Ovary (tissue), 9 donors: ENCODE results near the gene BPTF. TPM values are rescaled to one million over a fixed set of nuclear protein-coding genes. Genes with fewer than 3 reads are reported as not detected.

Experiments used
- DNase-seq, 5 donors: peaks; one replicate each; pipeline ENCODE4 v3.0.0-alpha.2; 2019 to 2020
- H3K27ac ChIP-seq, 2 donors: fragments of 200-600 bp; one replicate each; pipeline versions ENCODE4 v1.5.1 to v1.8.0; 2019 to 2022
- H3K27me3 ChIP-seq: fragments of 200-600 bp; one replicate; pipeline ENCODE4 v1.8.0; 2022
- H3K36me3 ChIP-seq: fragments of 200-600 bp; sonication (generic); one replicate; pipeline ENCODE4 v1.5.1; 2019
- H3K4me1 ChIP-seq: one replicate; pipeline ENCODE4 v1.8.1; 2013; ENCODE audit warnings: mild to moderate bottlenecking, moderate library complexity; ENCODE audit not compliant: insufficient read depth
- H3K4me3 ChIP-seq: fragments of 200-600 bp; sonication (generic); one replicate; pipeline ENCODE4 v1.5.1; 2017
- H3K9me3 ChIP-seq, 2 donors: fragments of 200-600 bp in 1 of 2; sonication (generic) in 1 of 2; one replicate each; pipeline versions ENCODE4 v1.5.1 to v1.8.1; 2013 to 2019; ENCODE audit warnings: mild to moderate bottlenecking in 1 of 2, moderate library complexity in 1 of 2
- CTCF ChIP-seq, 3 donors: fragments of 450-650 bp in 2 of 3; fragments of 200-600 bp in 1 of 3; IDR thresholded peaks; one replicate each; pipeline versions ENCODE4 v1.5.1 to v1.8.0; 2016 to 2022; ENCODE audit warnings: antibody characterized with exemption in 3 of 3, mild to moderate bottlenecking in 1 of 3
- EP300 ChIP-seq: sonication (generic); formaldehyde crosslinking; IDR thresholded peaks from one replicate; pipeline ENCODE4 v1.6.1; 2017; ENCODE audit warnings: antibody characterized with exemption
- POLR2A ChIP-seq: fragments of 450-650 bp; IDR thresholded peaks from one replicate; pipeline ENCODE4 v1.6.1; 2017; ENCODE audit warnings: antibody characterized with exemption, mild to moderate bottlenecking, moderate library complexity
- WGBS, 3 donors: extraction: QIAGEN DNeasy Blood & Tissue Kit in 1 of 3; methylation state at CpG; one replicate each; pipeline versions ENCODE4 v1.1.5 to v1.1.7; 2013 to 2017; 5-methylcytosine and 5-hydroxymethylcytosine counted together
- intact Hi-C, 4 donors: fragments of 100-400 bp; cut with DNase I; formaldehyde crosslinking; loops; one replicate each; pipeline versions ENCODE4 v1.11.0 to v1.15.1; 2022 to 2023
- polyA plus RNA-seq, 2 donors: library from polyadenylated mRNA; stranded (reverse); fragments of 200-250 nt in 1 of 2; fragments of 350-450 nt in 1 of 2; fragmentation: Illumina TruSeq in 1 of 2; extraction: RNeasy Lipid Tissue Mini Kit (QIAGEN cat#74804) in 1 of 2; gene quantifications; one replicate each; pipeline ENCODE4 v1.2.3, GENCODE V29; 2013 to 2014
- total RNA-seq, 7 donors: library from RNA; depleted of rRNA in 2 of 7; stranded (reverse); fragments of >200 nt in 2 of 7; fragmentation: NEBNext Ultra II Directional in 3 of 7; extraction: Animal tissue kit (Norgen Biotek cat#: 25700) in 3 of 7; gene quantifications; one replicate each; pipeline versions ENCODE4 v1.1.0 to v1.2.4, GENCODE V29; 2016 to 2023
- donor health status: DM: no; HTN: no; CAD: no; lungs with moderate emphysema.
- donor health status: DM: no; HTN: no; CAD: no.
- donor health status: Bipolar disorder and iron deficiency.
- donor health status: DM: yes; HTN: yes; CAD: no.
- donor health status: DM: no; HTN: no; CAD: no.
- donor health status: DM: yes; HTN: yes; CAD: no.

The BPTF gene
- total and polyA plus RNA-seq, 9 donors, result 28.5 to 120 (median 91.7) TPM

GRCh38 chr17:67785122-67785477 is 40.2 kb upstream of the BPTF start:
- TF ChIP-seq CTCF (IDR thresholded peaks at IDR 0.05) (no peak), POLR2A (no peak), EP300 (no peak)
- Histone ChIP-seq H3K27me3 (no peaks in the 10 kb centered on the region), H3K9me3 (no peaks in the 10 kb centered on the region), H3K4me1 (no peaks in the 10 kb centered on the region), H3K4me3 (no peak overlapping the region), H3K27ac (no peak overlapping the region), H3K36me3 (no peaks in the 10 kb centered on the region)
- no peak for DNase-seq
- 84 to 90% (median 86%) methylated on average over 3 of the region's 3 CpGs for WGBS, 3 donors
- intact Hi-C loops, result no loop called here

GRCh38 chr17:67785504-67785903 is 39.8 kb upstream of the BPTF start:
- H3K9me3 ChIP-seq, result no peaks in the 10 kb centered on the region
- 86 to 89% (median 88%) methylated on average over 5 of the region's 5 CpGs for WGBS, 3 donors
- intact Hi-C loops, result no loop called here
- no peak overlapping the region for H3K4me3 ChIP-seq
- no peaks in the 10 kb centered on the region for H3K4me1 ChIP-seq
- H3K27ac ChIP-seq, result no peak overlapping the region
- no peak for DNase-seq
- no peak for TF ChIP-seq CTCF (IDR thresholded peaks at IDR 0.05)
- TF ChIP-seq EP300, result no peak
- no peak for TF ChIP-seq POLR2A
- H3K36me3 ChIP-seq, result no peaks in the 10 kb centered on the region
- no peaks in the 10 kb centered on the region for H3K27me3 ChIP-seq

- Histone ChIP-seq H3K4me3 (no peak overlapping the region), H3K27me3 (no peaks in the 10 kb centered on the region), H3K4me1 (no peaks in the 10 kb centered on the region), H3K27ac (no peak overlapping the region), H3K36me3 (no peaks in the 10 kb centered on the region), H3K9me3 (no peaks in the 10 kb centered on the region)
- DNase-seq, result peak in 3 of 5 donors; percentile 27 to 52 (median 32)
- 47 to 53% (median 50%) methylated on average over 7 of the region's 7 CpGs for WGBS, 3 donors
- intact Hi-C loops, result no loop called here
- TF ChIP-seq EP300 (no peak), CTCF (IDR thresholded peaks at IDR 0.05) (no peak), POLR2A (no peak)
Observed at GRCh38 chr17:67800495-67800928, 24.8 kb upstream of the BPTF start.

GRCh38 chr17:67801626-67802175 is 23.6 kb upstream of the BPTF start:
- no peak overlapping the region for H3K27ac ChIP-seq
- intact Hi-C loops, result no loop called here
- no peak overlapping the region for H3K4me3 ChIP-seq
- 93 to 96% (median 95%) methylated on average over 11 of the region's 11 CpGs for whole genome bisulfite sequencing, 3 donors
- H3K9me3 ChIP-seq, result no peaks in the 10 kb centered on the region
- H3K36me3 ChIP-seq, result no peaks in the 10 kb centered on the region
- H3K27me3 ChIP-seq, result no peaks in the 10 kb centered on the region
- H3K4me1 ChIP-seq, result no peaks in the 10 kb centered on the region
- TF ChIP-seq EP300 (no peak), CTCF (IDR thresholded peaks at IDR 0.05) (no peak), POLR2A (no peak)
- DNase-seq, result no peak
